GM23338 (cell line): Measurements from ENCODE around the gene NIT2.

Experiments used
- CREB1 ChIP-seq: fragments of 250-450 bp; sonication (Bioruptor Pico); IDR thresholded peaks from 2 replicates; pipeline ENCODE4 v1.5.0; 2020; ENCODE audit warnings: low read depth, mild to moderate bottlenecking, moderate library complexity
- CTCF ChIP-seq, 2 experiments: fragments of 200-600 bp in 1 of 2; sonication (generic) in 1 of 2; conservative IDR thresholded peaks; 2 replicates each; pipeline versions ENCODE4 v1.5.1 to v1.6.1; 2016 to 2017; ENCODE audit warnings: antibody characterized with exemption in 2 of 2, low read depth in 2 of 2, mild to moderate bottlenecking in 2 of 2, moderate library complexity in 1 of 2
- EZH2 ChIP-seq: fragments of 200-600 bp; sonication (generic); IDR thresholded peaks from one replicate; pipeline ENCODE4 v1.8.0; 2017; ENCODE audit warnings: antibody characterized with exemption, mild to moderate bottlenecking, low read depth; ENCODE audit not compliant: unreplicated experiment
- EZH2phosphoT487 ChIP-seq: fragments of 200-600 bp; sonication (generic); IDR thresholded peaks from one replicate; pipeline ENCODE4 v1.8.1; 2018; ENCODE audit warnings: antibody characterized with exemption; ENCODE audit not compliant: unreplicated experiment
- POLR2AphosphoS5 ChIP-seq: IDR thresholded peaks from 2 replicates; pipeline ENCODE4 v1.6.1; 2016; ENCODE audit warnings: antibody characterized with exemption, low read depth
- REST ChIP-seq: IDR thresholded peaks from one replicate; pipeline ENCODE4 v1.6.1; 2018; ENCODE audit warnings: antibody characterized with exemption; ENCODE audit not compliant: unreplicated experiment
- ZNF331 ChIP-seq: fragments of 250-450 bp; sonication (Bioruptor Pico); IDR thresholded peaks from 2 replicates; pipeline ENCODE4 v1.5.0; 2020; ENCODE audit warnings: low read depth, mild to moderate bottlenecking, moderate library complexity

- TF ChIP-seq CTCF (conservative IDR thresholded peaks at IDR 0.05; ENCODE audit: low read depth in 2 of 2): no peak
- no peak for TF ChIP-seq CREB1 (CRISPR knock-in tag)
- TF ChIP-seq EZH2: no peak
- TF ChIP-seq ZNF331 (CRISPR knock-in tag): no peak
- no peak for TF ChIP-seq POLR2AphosphoS5
- TF ChIP-seq EZH2phosphoT487: no peak
- TF ChIP-seq REST: no peak
These were observed 36.8 kb upstream of the NIT2 start for GRCh38 chr3:100297784-100298183.
